Uterus (tissue), 4 donors: ENCODE results near the gene TDRD9. TPM values are rescaled to one million over a fixed set of nuclear protein-coding genes. Genes with fewer than 3 reads are reported as not detected.
"Not testable (repeated sequence)": the region's sequence is repeated elsewhere in the genome, so short reads cannot be mapped to it uniquely, and the experiment has no call there.

Experiments
- DNase-seq, 2 donors: peaks; one replicate each; pipeline ENCODE4 v3.0.0-alpha.2; 2019 to 2020
- H3K27ac ChIP-seq, 2 donors: fragments of 200-600 bp; sonication (generic); 1 replicate in 1 of 2; 2 replicates in 1 of 2; pipeline ENCODE4 v1.5.1; 2016 to 2018
- H3K27me3 ChIP-seq, 2 donors: fragments of 200-600 bp; sonication (generic); one replicate each; pipeline ENCODE4 v1.5.1; 2018 to 2019; ENCODE audit warnings: control low read depth in 1 of 2
- H3K36me3 ChIP-seq, 2 donors: fragments of 200-600 bp; sonication (generic); one replicate each; pipeline ENCODE4 v1.5.1; 2019; ENCODE audit warnings: control low read depth in 1 of 2
- H3K4me1 ChIP-seq, 2 donors: fragments of 200-600 bp; sonication (generic); one replicate each; pipeline ENCODE4 v1.5.1; 2018 to 2019; ENCODE audit warnings: control low read depth in 1 of 2
- H3K4me3 ChIP-seq, 2 donors: fragments of 200-600 bp; sonication (generic); 1 replicate in 1 of 2; 2 replicates in 1 of 2; pipeline ENCODE4 v1.5.1; 2018 to 2019; ENCODE audit warnings: mild to moderate bottlenecking in 1 of 2
- H3K9me3 ChIP-seq, 2 donors: fragments of 200-600 bp; sonication (generic); one replicate each; pipeline ENCODE4 v1.5.1; 2019; ENCODE audit warnings: control low read depth in 1 of 2
- POLR2A ChIP-seq, 2 donors: fragments of 450-650 bp; IDR thresholded peaks; one replicate each; pipeline ENCODE4 v1.6.1; 2016; ENCODE audit warnings: antibody characterized with exemption in 2 of 2, mild to moderate bottlenecking in 1 of 2, moderate library complexity in 1 of 2
- intact Hi-C: fragments of 100-400 bp; cut with DNase I; formaldehyde crosslinking; loops from one replicate; pipeline ENCODE4 v1.15.1; 2023; ENCODE audit warnings: low total_unique reads
- total RNA-seq, 4 donors: library from RNA; depleted of rRNA in 3 of 4; stranded (reverse); fragments of >200 nt in 3 of 4; gene quantifications; one replicate each; pipeline versions ENCODE4 v1.1.0 to v1.2.4, GENCODE V29; 2014 to 2023
- TF ChIP-seq, protein P1 (sequence below), 4 experiments: fragments of 200-600 bp in 2 of 4; fragments of 450-650 bp in 2 of 4; sonication (generic) in 2 of 4; IDR thresholded peaks; one replicate each; pipeline ENCODE4 v1.5.1; 2016 to 2019; ENCODE audit warnings: antibody characterized with exemption in 4 of 4, mild to moderate bottlenecking in 2 of 4, moderate library complexity in 1 of 4
- donor health status: DM: yes; HTN: yes; CAD: no.

The TDRD9 gene
- total RNA-seq, 4 donors from 2014 or later: 0.85 to 1.8 TPM; not detected in 2

GRCh38 chr14:103973354-103973753 lies 45.1 kb downstream of the TDRD9 start:
- H3K27ac ChIP-seq: no peak overlapping the region
- DNase-seq: no peak
- H3K36me3 ChIP-seq: no peaks in the 10 kb centered on the region
- H3K9me3 ChIP-seq: no peaks in the 10 kb centered on the region
- H3K4me1 ChIP-seq: no peaks in the 10 kb centered on the region
- H3K27me3 ChIP-seq: no peaks in the 10 kb centered on the region
- no peak for TF ChIP-seq POLR2A (IDR thresholded peaks at IDR 0.05)
- TF ChIP-seq, protein P1, sequence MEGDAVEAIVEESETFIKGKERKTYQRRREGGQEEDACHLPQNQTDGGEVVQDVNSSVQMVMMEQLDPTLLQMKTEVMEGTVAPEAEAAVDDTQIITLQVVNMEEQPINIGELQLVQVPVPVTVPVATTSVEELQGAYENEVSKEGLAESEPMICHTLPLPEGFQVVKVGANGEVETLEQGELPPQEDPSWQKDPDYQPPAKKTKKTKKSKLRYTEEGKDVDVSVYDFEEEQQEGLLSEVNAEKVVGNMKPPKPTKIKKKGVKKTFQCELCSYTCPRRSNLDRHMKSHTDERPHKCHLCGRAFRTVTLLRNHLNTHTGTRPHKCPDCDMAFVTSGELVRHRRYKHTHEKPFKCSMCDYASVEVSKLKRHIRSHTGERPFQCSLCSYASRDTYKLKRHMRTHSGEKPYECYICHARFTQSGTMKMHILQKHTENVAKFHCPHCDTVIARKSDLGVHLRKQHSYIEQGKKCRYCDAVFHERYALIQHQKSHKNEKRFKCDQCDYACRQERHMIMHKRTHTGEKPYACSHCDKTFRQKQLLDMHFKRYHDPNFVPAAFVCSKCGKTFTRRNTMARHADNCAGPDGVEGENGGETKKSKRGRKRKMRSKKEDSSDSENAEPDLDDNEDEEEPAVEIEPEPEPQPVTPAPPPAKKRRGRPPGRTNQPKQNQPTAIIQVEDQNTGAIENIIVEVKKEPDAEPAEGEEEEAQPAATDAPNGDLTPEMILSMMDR (IDR thresholded peaks at IDR 0.05): no peak
- H3K4me3 ChIP-seq: no peak overlapping the region
- intact Hi-C loops: no loop called here

DNA sequence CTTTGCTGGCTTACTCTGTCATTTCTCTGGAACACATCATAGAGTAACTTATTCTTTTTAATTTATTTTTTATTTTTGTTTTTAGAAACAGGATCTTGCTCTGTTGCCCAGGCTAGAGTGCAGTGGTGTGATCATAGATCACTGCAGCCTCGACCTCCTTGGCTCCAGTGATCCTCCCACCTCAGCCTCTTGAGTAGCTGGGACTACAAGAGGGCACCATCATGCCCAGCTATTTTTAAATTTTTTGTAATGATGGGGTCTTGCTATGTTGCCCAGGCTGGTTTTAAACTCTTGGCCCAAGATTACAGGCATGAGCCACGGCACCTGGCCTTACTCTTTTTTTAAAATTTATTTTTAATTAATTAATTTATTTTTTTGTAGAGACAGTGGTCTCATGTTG lies 46.3 kb downstream of the TDRD9 start:
- DNase-seq: no peak
- intact Hi-C loops: no loop called here
- H3K27ac ChIP-seq: no peak overlapping the region

DNA sequence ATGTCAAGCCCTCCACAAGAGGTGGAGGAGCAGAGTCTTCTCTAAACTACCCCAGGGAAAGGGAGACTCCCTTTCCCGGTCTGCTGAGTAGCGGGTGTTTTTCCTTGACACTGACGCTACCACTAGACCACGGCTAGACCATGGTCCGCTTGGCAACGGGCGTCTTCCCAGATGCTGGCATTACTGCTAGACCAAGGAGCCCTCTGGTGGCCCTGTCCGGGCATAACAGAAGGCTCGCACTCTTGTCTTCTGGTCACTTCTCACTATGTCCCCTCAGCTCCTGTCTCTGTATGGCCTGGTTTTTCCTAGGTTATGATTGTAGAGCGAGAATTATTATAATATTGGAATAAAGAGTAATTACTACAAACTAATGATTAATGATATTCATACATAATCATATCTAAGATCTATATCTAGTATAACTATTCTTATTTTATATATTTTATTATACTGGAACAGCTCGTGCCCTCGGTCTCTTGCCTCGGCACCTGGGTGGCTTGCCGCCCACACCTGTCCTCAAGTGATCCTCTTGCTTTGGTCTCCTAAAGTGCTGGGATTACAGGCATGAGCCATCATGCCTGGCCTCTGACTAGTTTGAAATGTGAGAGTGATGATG lies 52.5 kb downstream of the TDRD9 start:
- not testable (repeated sequence) for H3K27ac ChIP-seq, H3K4me1 ChIP-seq
- DNase-seq: peak; percentile 29 to 34

More for the DNA sequence above, 46.3 kb downstream of the TDRD9 start:
- TF ChIP-seq, protein P1 (IDR thresholded peaks at IDR 0.05): no peak
- no peak for TF ChIP-seq POLR2A (IDR thresholded peaks at IDR 0.05)
- Histone ChIP-seq H3K4me3 (no peak overlapping the region), H3K9me3 (peaks cover 0 to 4% of the 10 kb centered on the region in 2 donors), H3K27me3 (no peaks in the 10 kb centered on the region), H3K36me3 (no peaks in the 10 kb centered on the region), H3K4me1 (no peaks in the 10 kb centered on the region)

DNA sequence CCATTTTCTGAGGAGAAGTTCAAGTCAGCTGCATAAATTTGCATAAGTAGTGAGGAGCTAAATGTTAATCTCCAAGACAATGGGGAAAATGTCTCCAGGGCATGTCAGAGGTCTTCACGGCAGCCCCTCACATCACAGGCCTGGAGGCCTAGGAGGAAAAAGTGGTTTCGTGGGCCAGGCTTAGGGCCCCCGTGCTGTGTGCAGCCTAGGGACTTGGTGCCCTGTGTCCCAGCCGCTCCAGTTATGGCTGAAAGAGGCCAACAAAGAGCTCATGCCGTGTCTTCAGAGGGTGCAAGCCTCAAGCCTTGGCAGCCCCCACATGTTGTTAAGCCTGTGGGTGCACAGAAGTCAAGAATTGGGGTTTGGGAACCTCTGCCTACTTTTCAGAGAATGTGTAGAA lies 55.9 kb downstream of the TDRD9 start:
- intact Hi-C loops: no loop called here
- no peaks in the 10 kb centered on the region for H3K27me3 ChIP-seq
- DNase-seq: no peak
- no peaks in the 10 kb centered on the region for H3K4me1 ChIP-seq
- no peaks in the 10 kb centered on the region for H3K36me3 ChIP-seq
- H3K9me3 ChIP-seq: no peaks in the 10 kb centered on the region
- TF ChIP-seq, protein P1 (IDR thresholded peaks at IDR 0.05): no peak
- no peak for TF ChIP-seq POLR2A (IDR thresholded peaks at IDR 0.05)
- H3K4me3 ChIP-seq: no peak overlapping the region
- H3K27ac ChIP-seq: no peak overlapping the region

More for the DNA sequence above, 52.5 kb downstream of the TDRD9 start:
- intact Hi-C loops, H3K36me3 ChIP-seq, H3K9me3 ChIP-seq, H3K4me3 ChIP-seq, H3K27me3 ChIP-seq: not testable (repeated sequence)
- TF ChIP-seq, protein P1 (IDR thresholded peaks at IDR 0.05): peak; percentile 38 to 55 (median 46)

DNA sequence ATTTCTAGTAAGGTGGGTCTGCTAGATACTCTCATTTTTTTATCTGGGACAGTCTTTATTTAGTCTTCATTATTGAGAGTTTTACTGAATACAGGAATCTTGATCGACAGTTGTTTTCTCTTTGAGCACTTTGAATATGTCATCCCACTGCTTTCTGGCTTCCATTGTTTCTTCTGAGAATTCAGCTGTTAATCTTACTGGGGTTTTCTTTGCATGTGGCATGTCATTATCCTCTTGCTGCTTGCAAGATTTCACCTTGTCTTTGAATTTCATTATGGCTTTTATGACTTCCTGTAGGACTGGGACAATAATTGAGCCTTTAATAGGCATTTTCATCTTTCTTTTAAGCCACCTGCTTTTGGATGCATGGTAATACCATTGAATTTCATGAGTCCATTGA lies 60.8 kb downstream of the TDRD9 start:
- Histone ChIP-seq H3K9me3 (no peaks in the 10 kb centered on the region), H3K36me3 (no peaks in the 10 kb centered on the region), H3K4me3 (no peak overlapping the region), H3K27ac (no peak overlapping the region), H3K27me3 (no peaks in the 10 kb centered on the region), H3K4me1 (no peaks in the 10 kb centered on the region)
- intact Hi-C loops: no loop called here
- DNase-seq: no peak
- no peak for TF ChIP-seq POLR2A (IDR thresholded peaks at IDR 0.05)

DNA sequence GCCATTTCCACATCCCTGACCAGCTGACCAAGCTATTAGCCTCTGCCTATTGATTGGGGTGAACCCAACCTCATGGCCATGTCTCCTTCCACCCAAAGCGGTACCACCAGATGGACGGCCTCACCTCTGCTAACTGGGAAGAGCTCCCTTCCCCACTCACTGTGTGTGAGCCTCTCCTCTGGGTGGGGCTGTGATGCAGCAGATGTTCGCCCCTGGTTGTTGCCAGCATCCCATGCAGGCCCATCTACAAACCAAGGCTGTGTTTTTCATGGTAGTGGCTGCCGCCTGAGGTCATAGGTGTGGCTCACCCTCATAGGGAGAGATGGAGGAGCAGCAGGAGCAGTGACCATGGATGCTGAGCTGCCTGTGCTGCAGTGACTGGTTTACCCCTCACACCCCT lies 61.7 kb downstream of the TDRD9 start:
- intact Hi-C loops: no loop called here
- Histone ChIP-seq H3K36me3 (no peaks in the 10 kb centered on the region), H3K4me1 (no peaks in the 10 kb centered on the region), H3K27ac (no peak overlapping the region), H3K27me3 (no peaks in the 10 kb centered on the region), H3K9me3 (no peaks in the 10 kb centered on the region), H3K4me3 (no peak overlapping the region)
- TF ChIP-seq, protein P1 (IDR thresholded peaks at IDR 0.05): no peak
- no peak for TF ChIP-seq POLR2A (IDR thresholded peaks at IDR 0.05)
- no peak for DNase-seq
